ENCODE results near the gene HPS1. TPM values are rescaled to one million over a fixed set of nuclear protein-coding genes. Genes with fewer than 3 reads are reported as not detected.
A peak's percentile ranks its signal among the peaks of the same experiment; 100 is the strongest.

The HPS1 gene
- total and polyA plus RNA-seq, 2 of the 4 experiments (the other 2 are of a cell fraction), result 14.0 to 55.2 TPM

- TF ChIP-seq BHLHE40 (IDR thresholded peaks at IDR 0.05; ENCODE audit: low read depth, low read length), result no peak
- no peak; the same call in 1 of the 2 replicates for TF ChIP-seq CHD1 (IDR thresholded peaks at IDR 0.05; ENCODE audit: low read depth, low read length)
These were observed 72.3 kb downstream of the HPS1 start (continued) for GRCh38 chr10:98374217-98374985.

- Histone ChIP-seq H3K4me1 (ENCODE audit: control insufficient read depth, insufficient read depth, low read length) (peaks cover 31% of the 10 kb centered on the region), H3K9me3 (ENCODE audit: control insufficient read depth, insufficient read depth, low read length) (peaks cover 2% of the 10 kb centered on the region; the same call in 1 of the 2 replicates), H4K5ac (ENCODE audit: low read depth, low read length) (peak overlapping the region; percentile 18; the same call in 1 of the 2 replicates), H2AFZ (replicated peaks; ENCODE audit: low read length, poor library complexity) (peak overlapping the region; percentile 66), H2BK120ac (ENCODE audit: low read depth, low read length) (peak overlapping the region; percentile 86), H2BK5ac (ENCODE audit: low read depth, low read length, poor library complexity, severe bottlenecking) (peak overlapping the region; percentile 52), H3K4ac (ENCODE audit: low read depth, low read length) (peak overlapping the region; percentile 85), H2AK5ac (ENCODE audit: low read depth, low read length) (peak overlapping the region; percentile 76), H2AK9ac (replicated peaks; ENCODE audit: low read depth, low read length, poor library complexity) (peak overlapping the region; percentile 65), H3K4me3 (ENCODE audit: insufficient read depth, low read depth, low read length) (no peak overlapping the region), H3K36me3 (ENCODE audit: control insufficient read depth, insufficient read depth, low read length) (no peaks in the 10 kb centered on the region), H3K9ac (ENCODE audit: low read depth, low read length) (no peak overlapping the region), H3K79me1 (ENCODE audit: low read depth in 1 of 2, low read length in 2 of 2) (no peaks in the 10 kb centered on the region; a peak in 1 of 4 replicates), H4K20me1 (ENCODE audit: insufficient read depth, low read length) (no peaks in the 10 kb centered on the region), H2BK15ac (ENCODE audit: low read depth, low read length) (peak overlapping the region; percentile 81; the same call in 2 of the 3 replicates), H3K23ac (ENCODE audit: low read depth, low read length) (no peak overlapping the region; the same call in none of the 2 replicates), H3K4me2 (ENCODE audit: low read depth, low read length) (no peak overlapping the region), H3K27ac (ENCODE audit: insufficient read depth, low read length) (no peak overlapping the region), H2BK20ac (ENCODE audit: low read depth, low read length) (peak overlapping the region; percentile 72; the same call in 1 of the 2 replicates), H4K8ac (ENCODE audit: low read depth in 2 of 2, low read length in 2 of 2) (peak overlapping the region in 1 of 2 experiments; percentile 69; a peak in 1 of 4 replicates), H3K27me3 (ENCODE audit: control insufficient read depth, insufficient read depth, low read length) (no peaks in the 10 kb centered on the region), H3K14ac (replicated peaks; ENCODE audit: low read depth, low read length) (peak overlapping the region; percentile 83), H3K9me1 (ENCODE audit: insufficient read depth, low read length) (peaks cover 24% of the 10 kb centered on the region), H3K18ac (ENCODE audit: low read depth, low read length) (peak overlapping the region; percentile 48; the same call in 1 of the 2 replicates), H3K56ac (ENCODE audit: extremely low read depth, insufficient read depth, low read length) (no peak overlapping the region), H4K91ac (ENCODE audit: insufficient read depth, low read depth, low read length) (peak overlapping the region; percentile 76)
- ATAC-seq (ENCODE audit: low read depth) (no peak), DNase-seq (no peak)
- dilution Hi-C loops (cut with HindIII; ENCODE audit: low sequenced_read_pairs, unreplicated experiment), result no loop called here
- TF ChIP-seq CHD1 (IDR thresholded peaks at IDR 0.05; ENCODE audit: low read depth, low read length), result no peak
- TF ChIP-seq BHLHE40 (IDR thresholded peaks at IDR 0.05; ENCODE audit: low read depth, low read length), result no peak
- no peak for TF ChIP-seq SMC3 (IDR thresholded peaks at IDR 0.05; ENCODE audit: low read depth, low read length)
- no peak for TF ChIP-seq ELK1 (IDR thresholded peaks at IDR 0.05; ENCODE audit: borderline replicate concordance, low read depth, low read length)
- no peak for TF ChIP-seq MAZ (IDR thresholded peaks at IDR 0.05; ENCODE audit: borderline replicate concordance, low read depth, low read length)
- no peak for TF ChIP-seq RAD21 (IDR thresholded peaks at IDR 0.05; ENCODE audit: low read length)
- no peak for TF ChIP-seq USF2 (IDR thresholded peaks at IDR 0.05; ENCODE audit: low read depth, low read length)
- 70% methylated on average over 2 of the region's 12 CpGs; no CpG with 5 or more reads in 1 of the 2 experiments for WGBS, 2 experiments (ENCODE audit: extremely low coverage in 2 of 2, insufficient read length in 1 of 2)
- in situ Hi-C loops (cut with MboI; ENCODE audit: low sequenced_read_pairs), result no loop called here
- ChIA-PET CTCF (no interaction called here), POLR2A (ENCODE audit: unreplicated experiment) (no interaction called here)
- no TSS peak for BruUV-seq (replicated peaks)
- intact Hi-C loops (cut with micrococcal nuclease), result no loop called here
These were observed 73.3 kb downstream of the HPS1 start for GRCh38 chr10:98373260-98374040.

All from IMR-90 (cell line).